Right forelimb (tissue), 1 donor: Measurements from ENCODE around the gene EIF4A2.
A peak's percentile ranks its signal among the peaks of the same experiment; 100 is the strongest.

Experiments used
- DNase-seq: peaks from one replicate; pipeline ENCODE4 v3.0.0-alpha.2; 2018

The EIF4A2 gene

GRCh38 chr3:186783058-186783730, at the start of gene EIF4A2:
EIF4A2 (plus strand) TSS chr3:186783577; CDS start chr3:186783611, 34 bp downstream.
- DNase-seq, result peak; percentile 94

DNA sequence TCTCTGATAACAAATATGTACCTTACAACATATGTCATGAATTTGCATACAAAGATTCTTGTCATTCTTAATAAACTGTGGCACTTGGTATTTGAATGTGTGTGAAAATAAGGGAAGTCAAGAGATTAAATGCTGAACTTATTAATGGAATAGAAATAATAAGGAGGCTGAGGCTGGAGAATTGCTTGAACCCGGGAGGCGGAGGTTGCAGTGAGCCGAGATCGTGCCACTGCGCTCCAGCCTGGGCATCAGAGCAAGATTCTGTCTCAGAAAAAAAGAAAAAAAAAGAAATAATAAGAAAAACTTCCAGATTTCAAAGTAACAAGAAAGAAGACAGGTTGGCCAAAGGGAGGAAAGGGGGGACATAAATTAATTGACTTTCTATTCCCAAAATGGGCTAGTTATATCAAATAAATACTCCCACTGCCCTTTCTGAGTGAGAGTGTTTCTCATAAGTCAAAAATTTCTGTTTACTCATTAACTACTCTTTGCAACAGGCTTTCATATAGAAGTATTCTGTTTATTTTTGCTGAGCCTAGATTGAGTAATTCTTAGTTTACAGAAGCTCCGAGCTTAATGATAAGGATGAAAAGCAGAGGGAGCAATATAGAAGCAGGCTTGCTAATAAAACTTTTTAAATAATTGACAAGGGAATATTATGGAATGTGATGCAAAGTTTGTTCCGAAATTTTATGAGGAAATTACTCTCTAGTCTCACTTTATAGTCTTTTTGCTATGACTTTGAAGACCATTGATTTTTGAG, 40.6 kb upstream of the EIF4A2 start:
- DNase-seq, result no peak

DNA sequence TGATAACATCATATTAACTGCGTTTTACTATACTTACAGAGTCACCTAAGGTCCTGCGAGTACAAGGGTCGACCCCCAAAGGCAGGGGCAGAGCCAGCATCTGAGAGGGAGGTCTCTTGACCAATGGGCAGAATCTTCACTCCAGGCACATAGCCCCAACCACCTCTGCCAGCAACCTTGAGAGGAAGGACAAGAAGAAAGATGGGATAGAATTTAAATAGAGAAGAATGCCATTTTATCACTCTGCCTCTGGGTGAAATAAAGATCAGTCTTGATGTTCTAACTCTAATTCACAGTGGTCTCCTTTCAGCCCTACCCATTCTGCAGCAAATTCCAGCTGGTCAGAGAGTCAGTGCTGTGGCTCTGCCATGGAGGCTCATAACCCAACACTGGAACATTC, 39.7 kb upstream of the EIF4A2 start:
- DNase-seq, result no peak

DNA sequence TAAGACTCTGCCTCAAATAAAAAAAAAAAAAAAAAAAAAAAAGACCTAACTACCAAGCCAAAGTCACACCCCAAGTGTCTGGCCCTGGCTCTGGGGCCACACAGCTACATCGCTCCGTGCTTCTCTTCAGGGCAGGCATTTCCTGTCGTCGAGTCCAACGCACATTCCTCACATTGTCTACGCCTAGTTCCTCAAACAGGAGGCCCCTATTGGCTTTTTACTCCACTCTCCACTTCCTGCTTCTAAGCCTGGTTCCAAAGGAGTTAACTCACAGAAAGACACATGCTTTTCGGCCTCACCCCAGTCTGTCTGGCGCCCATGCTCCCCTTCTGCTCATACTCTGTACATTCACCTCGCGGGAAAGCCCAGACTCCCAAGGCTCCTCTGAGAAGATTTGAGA, 37.4 kb upstream of the EIF4A2 start:
- DNase-seq, result peak; percentile 44

- no peak for DNase-seq
These were observed 33.1 kb upstream of the EIF4A2 start for GRCh38 chr3:186750316-186750715.

GRCh38 chr3:186751480-186751879, 31.9 kb upstream of the EIF4A2 start:
- DNase-seq, result no peak

- no peak for DNase-seq
These were observed 29.4 kb upstream of the EIF4A2 start for GRCh38 chr3:186754006-186754405.

DNA sequence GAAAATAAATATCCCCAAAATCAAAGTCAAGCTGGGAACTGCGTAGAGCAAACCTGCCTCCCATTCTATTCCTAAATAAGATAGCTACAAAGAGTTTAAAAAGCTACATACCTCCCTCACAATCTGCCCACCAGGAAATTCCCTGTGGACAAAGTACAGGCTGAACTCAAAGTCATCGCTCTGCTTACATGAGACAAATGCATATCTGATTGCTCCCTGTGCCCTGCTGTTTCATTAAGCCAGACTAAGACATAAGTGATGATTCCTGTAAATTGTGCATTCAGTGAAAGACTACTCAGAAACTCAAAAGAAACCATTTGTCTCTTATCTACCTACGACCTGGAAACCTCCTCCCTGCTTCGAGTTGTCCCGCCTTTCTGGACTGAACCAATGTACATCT, 28.5 kb upstream of the EIF4A2 start:
- DNase-seq, result no peak

DNA sequence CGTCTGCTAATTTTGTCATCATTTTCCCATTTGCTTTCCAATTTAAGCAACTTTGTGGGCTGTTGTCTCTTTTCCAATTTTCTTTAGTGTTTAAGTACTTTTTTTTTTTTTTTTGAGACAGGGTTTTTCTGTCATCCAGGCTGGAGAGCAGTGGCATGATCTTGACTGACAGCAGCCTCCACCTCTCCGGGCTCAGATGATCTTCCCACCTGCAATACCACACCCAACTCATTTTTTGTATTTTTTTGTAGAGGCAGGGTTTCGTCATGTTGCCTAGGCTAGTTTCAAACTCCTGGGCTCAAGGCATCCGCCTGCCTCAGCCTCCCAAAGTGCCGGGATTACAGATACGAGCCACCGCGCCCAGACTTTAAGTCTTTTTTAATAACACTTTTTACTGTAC, 26.2 kb upstream of the EIF4A2 start:
- DNase-seq, result no peak

DNA sequence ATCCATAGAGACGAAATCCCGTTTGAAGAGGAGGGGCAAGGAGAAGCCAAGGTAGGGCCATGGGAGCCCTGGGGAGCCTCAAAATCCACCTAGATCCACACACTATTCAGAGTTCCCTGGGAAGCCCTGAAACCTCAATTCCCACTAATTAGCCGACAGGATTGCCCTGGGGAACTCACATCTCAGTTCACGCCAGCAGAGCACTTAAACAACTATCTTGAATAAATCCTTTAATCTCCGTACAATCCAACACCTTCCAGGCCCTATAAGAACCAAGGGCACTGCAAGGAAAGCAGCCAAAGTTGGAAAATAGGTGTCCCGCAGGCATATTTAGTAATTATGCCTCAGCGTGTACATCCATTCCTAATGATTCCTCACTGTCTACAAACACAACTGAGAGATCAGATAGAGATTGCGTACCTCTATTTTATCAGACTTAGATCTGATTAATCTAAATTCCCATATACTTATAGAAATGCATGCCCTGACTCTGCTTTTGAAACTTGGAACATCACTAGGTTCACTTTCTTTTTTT, 25.6 kb upstream of the EIF4A2 start:
- no peak for DNase-seq

GRCh38 chr3:186759231-186759930, 24.0 kb upstream of the EIF4A2 start:
- no peak for DNase-seq

DNA sequence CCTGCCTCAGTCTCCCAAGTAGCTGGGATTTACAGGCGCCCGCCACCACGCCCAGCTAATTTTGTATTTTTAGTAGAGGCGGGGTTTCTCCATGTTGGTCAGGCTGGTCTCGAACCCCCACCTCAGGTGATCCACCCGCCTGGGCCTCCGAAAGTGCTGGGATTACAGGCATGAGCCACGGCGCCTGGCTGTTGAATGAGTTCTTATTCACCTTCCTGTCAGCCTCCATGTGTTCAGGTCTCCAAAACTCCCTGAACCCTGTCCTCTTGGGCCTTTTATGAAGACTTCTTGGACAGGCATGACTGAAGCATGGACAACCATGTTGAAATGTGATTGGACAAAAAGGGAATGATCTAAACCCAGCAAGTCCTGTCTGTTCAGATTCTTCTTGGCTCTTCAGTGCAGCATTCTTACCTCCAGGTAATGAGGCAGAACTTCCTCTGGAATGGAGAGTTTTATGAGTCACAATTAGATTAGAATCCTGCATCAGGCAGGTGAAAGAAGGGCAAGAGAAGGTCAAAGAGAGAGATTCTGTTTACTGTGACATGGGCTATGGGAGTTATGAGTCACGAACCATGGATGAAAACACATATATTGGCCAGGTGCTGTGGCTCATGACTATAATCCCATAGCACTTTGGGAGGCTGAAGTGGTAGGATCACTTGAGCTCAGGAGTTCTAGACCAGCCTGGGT, 23.1 kb upstream of the EIF4A2 start:
- no peak for DNase-seq

- no peak for DNase-seq
These were observed 22.4 kb upstream of the EIF4A2 start for GRCh38 chr3:186760897-186761447.

- no peak for DNase-seq
These were observed 11.1 kb upstream of the EIF4A2 start for GRCh38 chr3:186772281-186772694.

- DNase-seq, result peak; percentile 72
These were observed 10.5 kb upstream of the EIF4A2 start for GRCh38 chr3:186772701-186773417.

- DNase-seq, result no peak
These were observed 7.4 kb upstream of the EIF4A2 start for GRCh38 chr3:186775999-186776398.

DNA sequence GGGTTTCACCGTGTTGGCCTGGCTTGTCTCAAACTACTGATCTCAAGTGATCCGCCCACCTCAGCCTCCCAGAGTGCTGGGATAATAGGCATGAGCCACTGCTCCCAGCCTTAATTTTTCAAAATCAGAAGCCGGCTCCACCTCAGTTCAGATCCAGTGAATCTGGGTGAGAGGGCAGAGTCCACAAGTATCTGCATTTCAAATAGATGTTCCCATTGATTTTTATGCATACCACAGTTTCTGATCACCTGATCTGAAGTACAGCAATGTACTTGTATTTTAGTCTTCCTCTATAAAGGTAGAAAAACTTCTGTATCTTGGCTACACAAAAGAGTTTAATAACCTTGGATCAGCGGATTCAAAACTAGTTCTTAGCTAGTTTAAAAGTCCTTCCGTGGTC, 4.2 kb upstream of the EIF4A2 start:
- DNase-seq, result no peak

GRCh38 chr3:186782542-186783057, 777 bp upstream of the EIF4A2 start:
- no peak for DNase-seq

GRCh38 chr3:186783731-186784515, 546 bp downstream of the EIF4A2 start:
- DNase-seq, result peak; percentile 89

DNA sequence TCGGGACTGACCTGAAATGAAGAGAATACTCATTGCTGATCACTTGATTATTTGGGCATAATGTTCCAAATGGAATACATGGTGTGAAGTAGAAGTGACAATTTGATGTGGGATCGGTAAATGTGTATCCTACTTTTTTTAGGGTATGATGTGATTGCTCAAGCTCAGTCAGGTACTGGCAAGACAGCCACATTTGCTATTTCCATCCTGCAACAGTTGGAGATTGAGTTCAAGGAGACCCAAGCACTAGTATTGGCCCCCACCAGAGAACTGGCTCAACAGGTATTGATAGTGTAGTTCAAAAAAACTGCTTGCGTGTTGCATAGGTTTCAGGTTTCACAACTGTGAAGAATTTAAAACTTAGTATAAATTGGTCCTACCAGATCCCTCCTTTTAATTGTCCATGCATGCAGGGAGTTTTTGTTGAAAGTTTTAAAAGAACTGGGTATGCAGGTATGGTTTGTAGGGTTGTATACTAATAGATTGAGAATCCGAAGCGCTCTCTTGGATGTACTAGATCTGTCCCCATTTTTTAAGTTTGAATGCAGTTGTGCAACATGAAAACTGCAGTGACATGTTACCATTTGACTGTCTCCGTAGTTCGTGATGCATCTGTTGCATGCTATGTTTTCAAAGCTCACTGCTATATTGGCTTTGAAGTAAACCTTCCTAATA, 1.6 kb downstream of the EIF4A2 start:
- no peak for DNase-seq
